A549 (cell line): ENCODE data around the gene ZNF205. TPM values are rescaled to one million over a fixed set of nuclear protein-coding genes. Genes with fewer than 3 reads are reported as not detected.

ENCODE experiments used
- ATAC-seq, 2 experiments: fragments of 200-7000 bp in 1 of 2; fragments of >200 bp in 1 of 2; cut with Nextera tagmentation in 1 of 2; cut with Tn5 transposase in 1 of 2; 3 replicates each; pipeline versions ENCODE4 v1.8.0 to v1.9.1; 2018 to 2020; ENCODE audit warnings: mild to moderate bottlenecking in 1 of 2, moderate library complexity in 1 of 2
- CTCF ChIA-PET: fragments of 300-600 bp; sonication (Branson Sonifier 250); formaldehyde crosslinking; extraction: SDS; loops from one replicate; lab custom pipeline; 2021; ENCODE audit warnings: antibody characterized with exemption, inconsistent platforms; lab: Yijun Ruan, JAX
- POLR2A ChIA-PET: fragments of 350-600 bp; formaldehyde crosslinking; extraction: SDS; loops from one replicate; lab custom pipeline; 2021; ENCODE audit warnings: antibody characterized with exemption, inconsistent platforms; lab: Yijun Ruan, JAX
- DNase-seq, 2 experiments: peaks; one replicate each; pipeline versions ENCODE4 v3.0.0 to v3.0.0-alpha.2; 2011 to 2016; ENCODE audit warnings: low read depth in 1 of 2, low spot score in 1 of 2
- FAIRE-seq: peaks from 2 replicates; lab custom pipeline; 2011; peaks lifted over from hg19 to GRCh38; lab: Jason Lieb, UNC
- H3K27ac ChIP-seq, 2 experiments: fragments of >200 bp; sonication (Bioruptor Twin); formaldehyde crosslinking; 3 replicates each; pipeline ENCODE4 v1.5.1; 2016 to 2017
- H3K4me1 ChIP-seq: fragments of >200 bp; sonication (Bioruptor Twin); formaldehyde crosslinking; 3 replicates; pipeline ENCODE4 v1.6.1; 2016
- H3K4me2 ChIP-seq: fragments of >200 bp; sonication (Bioruptor Twin); formaldehyde crosslinking; 3 replicates; pipeline ENCODE4 v1.6.1; 2016
- H3K4me3 ChIP-seq: fragments of >200 bp; sonication (Bioruptor Twin); formaldehyde crosslinking; 3 replicates; pipeline ENCODE4 v1.5.1; 2016
- H3K9me3 ChIP-seq: fragments of >200 bp; sonication (Bioruptor Twin); formaldehyde crosslinking; 3 replicates; pipeline ENCODE4 v1.6.1; 2016
- BCL3 ChIP-seq: fragments of >200 bp; sonication (Bioruptor Twin); formaldehyde crosslinking; IDR thresholded peaks from 3 replicates; pipeline ENCODE4 v1.6.1; 2016
- CHD2 ChIP-seq: fragments of 150-350 bp; IDR thresholded peaks from 2 replicates; pipeline ENCODE4 v1.6.1; 2014; ENCODE audit warnings: low read length; ENCODE audit not compliant: partially characterized antibody
- CHD4 ChIP-seq: fragments of 200-600 bp; sonication (generic); IDR thresholded peaks from 2 replicates; pipeline ENCODE4 v1.6.1; 2016; ENCODE audit warnings: antibody characterized with exemption, mild to moderate bottlenecking, borderline replicate concordance
- CTCF ChIP-seq: fragments of >200 bp; sonication (Bioruptor Twin); formaldehyde crosslinking; IDR thresholded peaks from 3 replicates; pipeline ENCODE4 v1.5.1; 2016
- E2F6 ChIP-seq: IDR thresholded peaks from 2 replicates; pipeline ENCODE4 v1.6.1; 2012; ENCODE audit warnings: low read depth, borderline replicate concordance
- EHF ChIP-seq: fragments of 250-450 bp; sonication (Bioruptor Pico); IDR thresholded peaks from 2 replicates; pipeline ENCODE4 v1.5.0; 2020; ENCODE audit warnings: mild to moderate bottlenecking
- EP300 ChIP-seq, 2 experiments: fragments of >200 bp; sonication (Bioruptor Twin); formaldehyde crosslinking; IDR thresholded peaks; 2 replicates in 1 of 2; 3 replicates in 1 of 2; pipeline ENCODE4 v1.6.1; 2016 to 2017
- FOSL2 ChIP-seq, 2 experiments: fragments of 450-650 bp in 1 of 2; fragments of >200 bp in 1 of 2; sonication (Bioruptor Twin) in 1 of 2; formaldehyde crosslinking; IDR thresholded peaks; 2 replicates each; pipeline versions ENCODE4 v1.5.0 to v1.6.1; 2016 to 2020; ENCODE audit warnings: mild to moderate bottlenecking in 1 of 2, moderate library complexity in 1 of 2
- HOXB13 ChIP-seq: fragments of 250-450 bp; sonication (Bioruptor Pico); IDR thresholded peaks from 2 replicates; pipeline ENCODE4 v1.5.0; 2020; ENCODE audit warnings: low read depth, mild to moderate bottlenecking, moderate library complexity
- JUN ChIP-seq, 2 experiments: fragments of >200 bp; sonication (Bioruptor Twin); formaldehyde crosslinking; IDR thresholded peaks; 2 replicates in 1 of 2; 3 replicates in 1 of 2; pipeline ENCODE4 v1.6.1; 2016 to 2017
- MAFK ChIP-seq: fragments of 450-650 bp; IDR thresholded peaks from 2 replicates; pipeline ENCODE4 v1.6.1; 2014; ENCODE audit not compliant: partially characterized antibody
- PHF8 ChIP-seq: fragments of 200-600 bp; sonication (generic); IDR thresholded peaks from 2 replicates; pipeline ENCODE4 v1.6.1; 2016; ENCODE audit warnings: low read depth, mild to moderate bottlenecking, antibody characterized with exemption, moderate library complexity, borderline replicate concordance
- WGBS: methylation state at CpG from one replicate; pipeline ENCODE4 v1.1.6; 2017; ENCODE audit errors: missing lambda C conversion rate; 5-methylcytosine and 5-hydroxymethylcytosine counted together
- polyA plus RNA-seq, 4 experiments: library from polyadenylated mRNA; depleted of rRNA in 3 of 4; stranded (reverse); fragments of >200 nt; fragmentation: RNase III in 1 of 4; extraction: RNeasy Plus Mini Kit Qiagen cat#74134 plus additional on column Dnase treatment in 1 of 4; gene quantifications; 2 replicates in 3 of 4; 3 replicates in 1 of 4; pipeline ENCODE4 v1.2.3, GENCODE V29; 2011 to 2017

ZNF205 gene
- polyA plus RNA-seq, 2 of the 4 experiments (the other 2 are of a cell fraction), result 4.3 to 9.6 TPM

- Histone ChIP-seq H3K9me3 (no peaks in the 10 kb centered on the region), H3K4me1 (peaks cover 13% of the 10 kb centered on the region), H3K4me2 (peak overlapping the region; percentile 19; the same call in 1 of the 3 replicates), H3K4me3 (no peak overlapping the region), H3K27ac (no peak overlapping the region; a peak in 1 of 6 replicates)
- POLR2A ChIA-PET, result interaction anchor here (1.0 kb wide), 1 partner anchor 9 kb away, joined by 3 read pairs; no protein-coding TSS in a partner anchor
- 23% methylated on average over 4 of the region's 4 CpGs for WGBS
- peak; percentile 19; the same call in 2 of the 3 replicates for TF ChIP-seq CTCF
- TF ChIP-seq JUN (IDR thresholded peaks at IDR 0.05), result no peak
- TF ChIP-seq MAFK, result no peak
- CTCF ChIA-PET, result interaction anchor here (0.9 to 10.9 kb wide), 6 partner anchors 10 to 64 kb away, joined by 3 to 124 read pairs (median 4); partner anchors contain the start of gene IL32
- FAIRE-seq (no peak), ATAC-seq (peak; percentile 47 to 52; a peak in 5 of 6 replicates), DNase-seq (peak; percentile 35 to 63)
Measured at GRCh38 chr16:3095869-3096268, 16.5 kb upstream of the ZNF205 start.

- peak overlapping the region; percentile 19; the same call in 1 of the 3 replicates for H3K4me2 ChIP-seq
- DNase-seq, result no peak
- no peaks in the 10 kb centered on the region for H3K9me3 ChIP-seq
- TF ChIP-seq PHF8 (no peak), BCL3 (no peak), FOSL2 (IDR thresholded peaks at IDR 0.05) (no peak), FOSL2 (CRISPR knock-in tag; IDR thresholded peaks at IDR 0.05) (peak; percentile 17; the same call in 1 of the 2 replicates), CHD2 (no peak)
- H3K4me1 ChIP-seq, result peaks cover 15% of the 10 kb centered on the region
- ChIA-PET CTCF (interaction anchor here (0.9 to 10.9 kb wide), 6 partner anchors 9 to 65 kb away, joined by 3 to 124 read pairs (median 4); partner anchors contain the start of gene IL32), POLR2A (interaction anchor here (1.0 kb wide), 1 partner anchor 8 kb away, joined by 3 read pairs; no protein-coding TSS in a partner anchor)
- no peak overlapping the region for H3K4me3 ChIP-seq
- no peak overlapping the region; a peak in 1 of 6 replicates for H3K27ac ChIP-seq
- no peak for FAIRE-seq
- WGBS, result 39% methylated on average over 5 of the region's 6 CpGs
- 0 out of 6 replicates have a peak, but pooled peaks of 1 of the 2 experiments have one; percentile 25 for ATAC-seq
Measured at GRCh38 chr16:3096362-3096761, 16.0 kb upstream of the ZNF205 start.

GRCh38 chr16:3097266-3097665 lies 15.1 kb upstream of the ZNF205 start:
- Histone ChIP-seq H3K4me2 (no peak overlapping the region), H3K4me1 (peaks cover 15% of the 10 kb centered on the region), H3K9me3 (no peaks in the 10 kb centered on the region), H3K27ac (no peak overlapping the region), H3K4me3 (no peak overlapping the region)
- DNase-seq (no peak), FAIRE-seq (no peak), ATAC-seq (no peak)
- POLR2A ChIA-PET, result no interaction called here
- 69% methylated on average over 8 of the region's 8 CpGs for WGBS
- CTCF ChIA-PET, result interaction anchor here (0.6 to 10.9 kb wide), 7 partner anchors 21 to 771 kb away, joined by 3 to 124 read pairs (median 4); partner anchors contain the start of gene IL32
- TF ChIP-seq HOXB13 (CRISPR knock-in tag) (no peak), EP300 (IDR thresholded peaks at IDR 0.05) (no peak), E2F6 (no peak), EHF (CRISPR knock-in tag) (no peak), CHD4 (no peak)
- TF ChIP-seq, all 56 proteins: peak for 0
